OCI-LY1 (cell line): Measurements from ENCODE around the gene RIPOR2.

ENCODE experiments used
- H2AFZ ChIP-seq: fragments of 200-600 bp; sonication (generic), shearing (Covaris generic); 2 replicates; pipeline ENCODE4 v1.6.0; 2014; ENCODE audit warnings: antibody characterized with exemption, mild to moderate bottlenecking, low read length
- H3F3A ChIP-seq: fragments of 200-600 bp; sonication (generic), shearing (Covaris generic); 2 replicates; pipeline ENCODE4 v1.6.0; 2014; ENCODE audit warnings: mild to moderate bottlenecking, antibody characterized with exemption, low read length, moderate library complexity; ENCODE audit not compliant: insufficient read depth
- H3K27ac ChIP-seq: fragments of 200-600 bp; sonication (generic); 2 replicates; pipeline ENCODE4 v1.5.1; 2014; ENCODE audit warnings: low read length, mixed run types, mild to moderate bottlenecking, low read depth; ENCODE audit not compliant: poor library complexity, severe bottlenecking
- H3K27me3 ChIP-seq: fragments of 200-600 bp; sonication (generic); 2 replicates; pipeline ENCODE4 v1.6.0; 2014; ENCODE audit warnings: antibody characterized with exemption, mild to moderate bottlenecking, low read length, moderate library complexity; ENCODE audit not compliant: insufficient read depth
- H3K36me3 ChIP-seq: fragments of 200-600 bp; sonication (generic); 2 replicates; pipeline ENCODE4 v1.6.1; 2014; ENCODE audit warnings: mild to moderate bottlenecking, antibody characterized with exemption, low read length, moderate library complexity, mixed read lengths; ENCODE audit not compliant: insufficient read depth
- H3K4me1 ChIP-seq: fragments of 200-600 bp; sonication (generic); 2 replicates; pipeline ENCODE4 v1.5.1; 2014; ENCODE audit warnings: mild to moderate bottlenecking, low read length, moderate library complexity; ENCODE audit not compliant: insufficient read depth, severe bottlenecking
- H3K4me2 ChIP-seq: fragments of 200-600 bp; sonication (generic), shearing (Covaris generic); 2 replicates; pipeline ENCODE4 v1.6.1; 2014; ENCODE audit warnings: low read length
- H3K4me3 ChIP-seq: fragments of 200-600 bp; sonication (generic); 2 replicates; pipeline ENCODE4 v1.5.1; 2014; ENCODE audit warnings: low read length, low read depth, mild to moderate bottlenecking, mixed read lengths; ENCODE audit not compliant: poor library complexity, severe bottlenecking
- H3K79me2 ChIP-seq: fragments of 200-600 bp; shearing (Covaris generic); 2 replicates; pipeline ENCODE4 v1.6.1; 2016; ENCODE audit warnings: mixed run types, low read length, mixed read lengths; ENCODE audit not compliant: insufficient read depth
- H3K9ac ChIP-seq: fragments of 200-600 bp; sonication (generic), shearing (Covaris generic); 2 replicates; pipeline ENCODE4 v1.6.1; 2014; ENCODE audit warnings: mild to moderate bottlenecking, low read length, mixed read lengths
- H3K9me2 ChIP-seq: fragments of 200-600 bp; sonication (generic), shearing (Covaris generic); 2 replicates; pipeline ENCODE4 v1.6.1; 2014; ENCODE audit warnings: low read depth, mild to moderate bottlenecking, low read length, mixed read lengths
- H3K9me3 ChIP-seq: fragments of 200-600 bp; shearing (Covaris generic); 2 replicates; pipeline ENCODE4 v1.6.1; 2014; ENCODE audit warnings: low read length, mixed read lengths
- H4K20me1 ChIP-seq: fragments of 200-600 bp; sonication (generic), shearing (Covaris generic); 2 replicates; pipeline ENCODE4 v1.6.0; 2016; ENCODE audit warnings: mild to moderate bottlenecking, low read length; ENCODE audit not compliant: insufficient read depth
- EZH2 ChIP-seq: fragments of 200-600 bp; sonication (generic), shearing (Covaris generic); IDR thresholded peaks from 2 replicates; pipeline ENCODE4 v1.8.0; 2017; ENCODE audit warnings: borderline replicate concordance, mixed run types, mild to moderate bottlenecking, antibody characterized with exemption, low read length, moderate library complexity, mixed read lengths
- TF ChIP-seq, protein P1 (sequence below): fragments of 200-600 bp; sonication (generic), shearing (Covaris generic); IDR thresholded peaks from 2 replicates; pipeline ENCODE4 v1.5.1; 2017; ENCODE audit warnings: mild to moderate bottlenecking, antibody characterized with exemption, low read length, moderate library complexity, mixed read lengths

The RIPOR2 gene

DNA sequence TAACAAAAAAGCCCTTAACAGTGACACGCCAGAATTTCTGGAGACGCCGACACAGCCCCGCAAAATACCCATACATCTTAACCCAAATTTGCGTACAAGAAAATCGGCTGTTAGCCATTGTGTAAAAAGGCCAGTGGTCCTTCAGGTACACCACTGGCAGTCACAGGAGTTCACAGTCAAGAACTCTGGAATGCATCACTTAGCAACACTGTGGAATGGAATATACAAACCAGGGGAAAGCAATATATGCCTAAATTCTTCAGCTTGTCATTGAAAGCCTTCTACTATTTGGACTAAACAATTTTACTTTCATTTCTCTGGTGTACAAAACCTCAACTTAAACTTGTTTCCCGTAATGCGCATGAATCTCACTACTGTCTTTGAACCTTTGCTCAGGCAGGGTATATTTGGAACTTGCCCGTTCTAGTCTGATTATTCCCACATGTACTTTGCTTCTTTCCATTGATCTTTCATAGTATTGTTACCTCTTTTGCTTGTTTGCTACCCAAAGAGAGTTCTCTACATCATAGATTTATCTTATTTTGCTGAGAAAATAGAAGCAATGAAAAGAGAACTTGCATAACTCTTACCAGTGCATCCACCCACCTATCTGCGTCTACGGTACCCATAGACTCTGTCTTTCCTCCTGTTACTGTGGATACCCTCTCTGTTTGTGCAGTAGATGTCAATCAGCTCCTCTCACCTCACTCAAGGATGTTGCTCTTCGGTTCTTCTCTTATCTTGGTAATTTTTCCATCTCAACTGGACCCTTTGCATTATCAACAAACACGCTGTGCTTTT lies 136.8 kb downstream of the RIPOR2 start, which contains the start of gene ARMH2:
TSS of gene ARMH2 (minus strand) at position 178 of the 801 bp plus-strand sequence. CDS start at position 118, 60 bp downstream.
- TF ChIP-seq EZH2 = no peak
- TF ChIP-seq, protein P1, sequence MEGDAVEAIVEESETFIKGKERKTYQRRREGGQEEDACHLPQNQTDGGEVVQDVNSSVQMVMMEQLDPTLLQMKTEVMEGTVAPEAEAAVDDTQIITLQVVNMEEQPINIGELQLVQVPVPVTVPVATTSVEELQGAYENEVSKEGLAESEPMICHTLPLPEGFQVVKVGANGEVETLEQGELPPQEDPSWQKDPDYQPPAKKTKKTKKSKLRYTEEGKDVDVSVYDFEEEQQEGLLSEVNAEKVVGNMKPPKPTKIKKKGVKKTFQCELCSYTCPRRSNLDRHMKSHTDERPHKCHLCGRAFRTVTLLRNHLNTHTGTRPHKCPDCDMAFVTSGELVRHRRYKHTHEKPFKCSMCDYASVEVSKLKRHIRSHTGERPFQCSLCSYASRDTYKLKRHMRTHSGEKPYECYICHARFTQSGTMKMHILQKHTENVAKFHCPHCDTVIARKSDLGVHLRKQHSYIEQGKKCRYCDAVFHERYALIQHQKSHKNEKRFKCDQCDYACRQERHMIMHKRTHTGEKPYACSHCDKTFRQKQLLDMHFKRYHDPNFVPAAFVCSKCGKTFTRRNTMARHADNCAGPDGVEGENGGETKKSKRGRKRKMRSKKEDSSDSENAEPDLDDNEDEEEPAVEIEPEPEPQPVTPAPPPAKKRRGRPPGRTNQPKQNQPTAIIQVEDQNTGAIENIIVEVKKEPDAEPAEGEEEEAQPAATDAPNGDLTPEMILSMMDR = no peak
- no peak within 1 kb of the TSS for H3K4me3 ChIP-seq

DNA sequence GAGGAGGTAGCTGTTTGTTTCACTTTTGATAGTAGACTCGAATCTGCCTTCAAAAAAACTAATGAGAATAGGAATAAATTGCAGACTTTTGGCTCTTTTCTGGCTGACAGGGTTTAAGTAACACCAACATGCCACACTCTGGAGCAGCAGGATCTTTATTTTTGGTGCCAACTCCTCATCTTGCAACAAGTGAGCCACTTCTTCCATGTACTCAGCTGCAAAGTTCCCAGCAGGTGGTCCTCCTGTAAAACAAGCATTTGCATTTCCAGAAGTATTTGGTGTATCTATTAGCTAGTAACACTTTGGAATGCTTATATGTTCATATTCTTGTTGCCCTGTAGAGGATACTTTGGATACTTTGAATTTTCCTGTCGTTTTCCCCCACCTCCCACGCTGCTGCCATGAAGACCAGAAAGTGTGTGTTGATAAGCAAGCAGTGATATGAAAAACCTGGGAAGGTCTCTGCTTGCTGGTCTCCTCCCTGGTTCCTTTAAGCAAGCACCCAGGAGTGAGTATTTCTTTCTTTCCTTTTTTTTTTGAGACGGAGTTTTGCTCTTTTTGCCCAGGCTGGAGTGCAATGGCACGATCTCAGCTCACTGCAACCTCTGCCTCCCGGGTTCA lies 138.1 kb downstream of the RIPOR2 start:
- Histone ChIP-seq H3K27me3 (no peaks in the 10 kb centered on the region), H3K79me2 (no peaks in the 10 kb centered on the region), H3K4me2 (no peak overlapping the region), H4K20me1 (no peaks in the 10 kb centered on the region), H2AFZ (no peak overlapping the region), H3K9me2 (no peaks in the 10 kb centered on the region), H3K27ac (no peak overlapping the region), H3K4me1 (no peaks in the 10 kb centered on the region), H3K36me3 (peaks cover under 1% of the 10 kb centered on the region; the same call in 1 of the 2 replicates), H3K9me3 (no peaks in the 10 kb centered on the region), H3K4me3 (no peak overlapping the region), H3K9ac (no peak overlapping the region), H3F3A (no peaks in the 10 kb centered on the region)
- TF ChIP-seq, protein P1 = no peak
- no peak for TF ChIP-seq EZH2

More for the DNA sequence above, 136.8 kb downstream of the RIPOR2 start, which contains the start of gene ARMH2:
- Histone ChIP-seq H3K4me1 (no peaks in the 10 kb centered on the region), H3K9me3 (no peaks in the 10 kb centered on the region), H3K4me2 (no peak within 1 kb of the TSS), H3K9ac (no peak within 1 kb of the TSS), H2AFZ (no peak within 1 kb of the TSS), H3K27ac (no peak within 1 kb of the TSS), H3F3A (no peaks in the 10 kb centered on the region), H3K9me2 (no peaks in the 10 kb centered on the region), H3K36me3 (peaks cover 7% of the 10 kb centered on the region; the same call in 1 of the 2 replicates), H3K79me2 (no peaks in the 10 kb centered on the region), H4K20me1 (no peaks in the 10 kb centered on the region), H3K27me3 (no peaks in the 10 kb centered on the region)

DNA sequence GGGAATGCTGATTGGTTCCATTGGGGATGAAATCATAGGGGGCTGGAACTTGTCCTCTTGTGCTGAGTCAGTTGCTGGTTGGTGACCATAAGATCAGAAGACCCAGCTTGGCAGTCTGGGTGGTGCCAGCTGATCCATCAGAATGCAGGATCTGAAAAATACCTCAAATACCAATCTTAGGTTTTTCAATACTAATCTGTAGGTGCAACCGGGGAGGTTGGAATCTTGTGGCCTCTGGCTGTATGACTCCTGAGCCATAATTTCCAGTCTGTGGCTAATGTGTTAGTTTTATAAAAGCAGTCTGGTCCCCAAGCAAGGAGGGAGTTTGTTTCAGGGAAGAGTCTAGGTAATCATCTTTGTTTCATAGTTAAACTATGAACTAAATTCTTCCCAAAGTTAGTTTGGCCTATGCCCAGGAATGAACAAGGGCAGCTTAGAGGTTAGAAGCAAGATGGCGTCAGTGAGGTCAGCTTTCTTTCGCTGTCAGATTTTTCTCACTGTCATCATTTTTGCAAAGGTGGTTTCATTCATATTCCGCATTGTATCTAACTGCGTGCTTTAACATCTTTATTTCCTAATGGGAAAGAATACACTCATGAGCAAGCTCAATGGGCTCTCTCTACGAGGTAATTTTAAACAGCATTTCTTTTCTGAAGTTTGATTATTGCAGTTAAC lies 139.0 kb downstream of the RIPOR2 start:
- H3F3A ChIP-seq = no peaks in the 10 kb centered on the region
- no peaks in the 10 kb centered on the region for H3K9me3 ChIP-seq
- H3K27me3 ChIP-seq = no peaks in the 10 kb centered on the region
- H3K79me2 ChIP-seq = no peaks in the 10 kb centered on the region
- no peaks in the 10 kb centered on the region for H3K36me3 ChIP-seq
- no peak overlapping the region for H3K9ac ChIP-seq
- no peaks in the 10 kb centered on the region for H4K20me1 ChIP-seq
- no peak overlapping the region for H3K27ac ChIP-seq
- TF ChIP-seq EZH2 = no peak
- TF ChIP-seq, protein P1 = no peak
- H3K4me3 ChIP-seq = no peak overlapping the region
- H3K9me2 ChIP-seq = no peaks in the 10 kb centered on the region
- H3K4me2 ChIP-seq = no peak overlapping the region
- H2AFZ ChIP-seq = no peak overlapping the region
- no peaks in the 10 kb centered on the region for H3K4me1 ChIP-seq
